Superior temporal gyrus (tissue), 1 donor: ENCODE measurements around the gene CHPF.

Source experiments
- DNase-seq: peaks from one replicate; pipeline ENCODE4 v3.0.0-alpha.2; 2016; ENCODE audit errors: extremely low spot score

CHPF gene

GRCh38 chr2:219552382-219553167, 9.0 kb upstream of the CHPF start:
- DNase-seq, result peak; percentile 81

- DNase-seq, result no peak
These were observed 8.1 kb upstream of the CHPF start for GRCh38 chr2:219551441-219552381.

- DNase-seq, result no peak
These were observed 6.0 kb upstream of the CHPF start for GRCh38 chr2:219549619-219550018.

GRCh38 chr2:219548990-219549389, 5.4 kb upstream of the CHPF start:
- no peak for DNase-seq

- DNase-seq, result no peak
These were observed 4.0 kb upstream of the CHPF start for GRCh38 chr2:219547621-219548020.

DNA sequence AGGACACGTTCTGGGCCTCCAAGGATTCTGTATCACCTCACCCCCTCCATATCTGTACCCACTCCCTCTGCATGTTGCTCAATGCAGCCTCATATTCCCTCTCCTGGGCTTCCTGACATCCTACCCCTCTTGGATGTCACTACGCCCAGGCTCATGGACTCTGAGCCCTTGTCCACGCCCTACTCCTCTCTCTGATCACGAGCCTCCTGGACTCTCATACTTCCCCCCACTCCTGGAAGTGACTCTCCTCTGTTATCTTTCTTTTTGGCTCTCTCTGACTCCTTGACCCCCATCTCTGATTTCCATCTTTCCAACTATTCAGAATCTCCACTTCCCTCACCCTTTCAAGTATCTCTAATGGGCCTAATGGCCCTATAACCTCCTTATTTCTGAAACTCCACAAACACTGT, 2.3 kb upstream of the CHPF start:
- no peak for DNase-seq

DNA sequence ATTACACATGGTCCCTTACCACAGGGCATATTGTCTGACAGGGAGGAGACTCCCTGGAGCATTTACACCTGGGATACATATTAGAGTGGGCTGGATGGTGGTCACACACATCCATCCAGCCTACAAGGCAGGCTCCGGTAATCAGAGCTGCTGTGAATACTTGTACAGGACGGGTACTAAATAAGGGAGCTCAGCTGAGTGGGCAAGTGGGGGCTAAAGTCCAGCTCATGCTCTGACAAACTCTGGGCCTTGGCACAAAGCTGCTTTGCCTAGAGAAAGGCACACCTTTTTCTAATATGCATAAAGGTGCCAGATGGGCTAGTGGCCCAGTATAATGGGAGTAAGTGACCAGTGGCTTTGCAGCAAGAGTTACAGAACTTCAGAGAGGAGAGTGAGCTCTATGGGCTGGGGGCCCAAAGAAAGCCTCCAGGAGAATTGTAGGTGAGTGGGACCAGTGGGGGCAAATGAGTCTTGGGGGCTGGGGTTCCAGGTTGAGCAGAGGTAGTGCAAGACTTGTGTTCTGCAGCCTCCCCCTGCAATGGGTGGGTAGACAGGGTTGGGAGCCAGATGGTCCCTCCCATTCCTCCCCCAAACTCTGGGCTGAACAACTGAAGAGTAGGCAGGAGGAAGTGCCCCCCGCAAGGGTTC, 1.8 kb upstream of the CHPF start:
- DNase-seq, result no peak

- no peak for DNase-seq
These were observed 958 bp upstream of the CHPF start for GRCh38 chr2:219544567-219544966.

DNA sequence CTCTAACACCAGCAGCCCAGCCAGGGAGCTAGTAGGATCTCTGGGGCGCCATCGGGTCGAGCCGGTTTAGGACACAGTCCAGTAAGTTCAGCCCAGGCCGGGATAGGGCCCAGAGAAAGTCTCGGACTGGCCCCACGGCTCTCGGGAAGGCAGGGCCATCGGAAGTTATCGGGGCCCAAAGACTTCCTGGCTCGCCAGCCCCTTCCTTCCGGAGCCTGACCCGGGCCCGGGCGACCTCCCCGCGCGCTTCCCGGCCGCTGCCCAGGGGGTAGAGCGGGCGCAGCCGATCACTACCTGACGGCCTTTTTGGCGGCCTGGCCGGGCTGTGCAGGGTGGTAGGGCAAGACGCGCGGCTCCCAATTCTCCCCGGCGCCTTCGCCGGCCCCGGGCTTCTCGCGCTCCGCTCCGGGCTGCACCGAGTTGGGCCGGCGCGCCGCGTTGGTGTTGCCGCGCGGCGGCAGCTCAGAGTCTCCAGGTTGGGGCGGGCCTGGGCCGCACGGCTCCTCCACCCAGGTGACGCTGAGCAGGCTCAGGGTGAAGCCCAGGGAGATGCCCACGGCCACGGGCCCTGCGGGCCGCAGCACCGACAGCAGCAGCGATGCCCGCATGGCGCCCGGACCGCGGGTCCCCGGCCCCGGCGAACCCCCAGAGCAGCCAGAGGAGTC, 546 bp downstream of the CHPF start:
- no peak for DNase-seq

DNA sequence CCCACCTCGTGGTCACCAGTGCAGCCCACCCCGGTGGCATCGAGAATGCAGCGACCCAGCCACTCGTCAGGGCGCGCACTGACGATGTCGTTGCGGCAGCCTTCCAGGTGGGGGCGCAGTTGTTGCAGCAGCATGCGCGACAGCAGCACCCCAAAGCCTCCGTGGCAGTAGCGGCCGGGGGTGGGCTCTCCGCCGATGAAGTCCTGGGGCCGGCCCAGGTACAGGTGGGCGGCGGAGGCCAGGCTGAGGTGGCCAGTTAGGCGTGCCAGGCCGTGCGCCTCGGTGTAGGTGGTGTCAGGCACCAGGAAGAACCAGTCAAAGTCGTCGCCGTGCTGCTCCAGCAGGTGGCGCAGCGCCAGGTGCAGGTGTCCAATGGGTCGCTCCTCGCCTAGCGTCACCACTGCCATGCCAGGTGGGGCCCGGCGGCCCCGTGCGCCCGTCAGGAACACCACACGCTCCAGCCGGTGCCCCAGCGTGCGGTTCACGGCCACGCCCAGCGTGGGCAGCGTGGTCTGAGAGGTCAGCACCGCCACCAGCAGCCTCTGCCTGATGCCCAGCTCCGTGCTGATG, 1.9 kb downstream of the CHPF start:
- peak; percentile 75 for DNase-seq

DNA sequence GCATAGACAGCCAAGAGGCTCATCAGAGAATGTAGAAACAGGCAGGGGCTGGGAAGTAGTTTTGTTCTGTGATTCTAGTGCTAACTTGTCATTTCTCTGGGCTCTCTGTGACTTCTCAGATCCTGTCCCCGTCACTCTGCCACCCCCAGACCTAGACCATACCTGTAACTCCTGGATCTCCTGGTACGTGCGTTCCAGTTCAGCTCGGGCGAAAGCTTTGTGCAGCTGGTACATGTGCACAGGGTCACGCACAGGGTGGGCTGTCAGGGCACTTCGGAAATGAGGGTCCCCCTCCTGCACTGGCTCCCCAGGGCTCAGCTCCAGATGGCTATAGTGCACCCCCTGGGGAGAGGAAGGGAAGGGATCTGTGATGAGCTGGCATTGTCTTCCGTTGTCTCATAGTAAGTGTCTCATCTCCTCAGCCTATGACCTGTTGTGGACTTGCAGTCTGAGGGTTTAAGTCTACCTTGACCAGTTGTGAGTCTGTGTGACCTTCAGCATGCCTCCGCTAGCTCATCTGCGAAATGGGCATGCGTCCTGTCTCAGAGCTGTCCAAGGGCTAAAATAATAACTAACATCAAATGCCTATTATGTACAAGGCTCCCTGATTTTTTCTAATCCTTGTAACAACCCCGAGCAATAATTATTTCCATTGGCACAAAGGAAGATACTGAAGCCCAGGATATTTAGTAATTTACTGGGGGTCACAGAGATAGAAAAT, 2.7 kb downstream of the CHPF start:
- no peak for DNase-seq

DNA sequence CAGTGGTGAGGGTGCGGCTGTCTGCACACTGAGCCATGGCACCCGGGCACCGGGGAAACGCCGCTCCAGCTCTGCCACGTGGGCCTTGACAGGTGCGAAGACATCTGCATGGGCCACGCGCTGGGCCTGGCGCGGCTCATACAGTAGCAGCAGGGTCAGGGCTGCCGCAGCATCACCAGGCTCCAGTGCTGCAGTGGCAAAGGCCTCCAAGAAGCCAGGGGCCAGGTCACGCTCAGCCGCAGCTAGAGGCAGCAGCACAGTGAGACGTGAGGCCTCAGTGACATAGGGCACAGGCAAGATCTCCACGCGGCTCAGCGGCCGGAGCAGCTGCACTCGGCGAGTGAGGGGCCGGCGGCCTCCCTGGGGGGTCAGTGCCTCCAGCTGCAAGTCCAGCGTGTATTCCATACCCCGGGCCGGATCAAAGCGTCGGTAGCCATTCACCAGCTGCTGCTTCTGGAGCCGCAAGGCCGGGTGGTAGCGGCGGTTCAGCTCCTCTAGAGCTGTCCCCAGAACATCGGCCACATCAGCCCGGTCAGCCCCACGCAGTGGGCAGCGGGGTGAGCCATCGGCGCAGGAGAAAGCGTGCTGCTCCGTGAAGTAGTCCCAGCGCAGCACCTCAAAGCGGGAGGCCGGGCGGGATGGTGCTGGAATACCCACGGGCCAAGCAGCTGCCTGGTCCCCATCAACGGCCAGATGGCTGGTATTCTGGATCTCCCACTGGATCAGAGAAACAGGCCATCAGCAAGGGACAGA, 3.5 kb downstream of the CHPF start:
- no peak for DNase-seq

DNA sequence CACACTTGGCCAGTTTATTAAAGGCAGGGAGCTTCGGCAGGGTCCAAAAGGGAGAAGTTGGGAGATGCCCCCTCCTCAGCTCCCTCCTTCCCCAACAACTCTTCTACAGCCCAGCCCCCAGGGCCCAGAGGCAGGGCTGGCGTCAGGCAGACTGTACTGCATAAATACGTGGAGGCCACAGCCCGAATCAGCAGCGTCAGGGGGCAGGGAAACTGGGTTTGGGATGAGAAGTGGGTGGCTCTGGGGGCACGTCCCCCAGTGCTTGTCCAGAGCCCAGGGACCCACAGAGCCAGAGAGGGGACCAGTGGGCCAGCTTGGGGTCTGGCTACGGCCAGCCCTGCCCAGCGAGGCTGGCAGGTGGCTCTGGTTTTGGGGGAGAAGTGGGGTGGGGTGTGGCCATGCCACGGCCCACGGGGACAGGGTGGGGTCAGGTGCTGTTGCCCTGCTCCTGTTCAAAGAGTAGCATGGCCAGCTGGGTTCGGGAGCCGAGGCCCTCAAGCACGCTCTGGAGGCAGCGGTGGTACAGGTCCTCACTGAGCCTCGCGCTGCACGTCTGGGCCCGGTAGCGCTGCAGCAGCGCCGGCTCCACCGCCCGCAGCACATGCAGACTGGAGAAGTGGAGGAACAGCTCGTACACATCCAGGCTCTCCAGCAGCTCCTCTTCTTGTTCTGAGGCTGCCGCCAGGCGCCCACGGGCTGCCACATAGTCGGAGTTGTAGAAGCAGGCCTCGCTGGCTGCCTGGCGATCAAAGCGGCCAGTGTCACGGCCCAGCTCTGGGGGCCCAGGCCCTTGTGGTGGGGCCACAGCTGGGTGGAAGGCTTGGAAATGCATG, 4.4 kb downstream of the CHPF start:
- no peak for DNase-seq

GRCh38 chr2:219538504-219538951, 5.1 kb downstream of the CHPF start:
- no peak for DNase-seq

GRCh38 chr2:219537657-219538488, 5.7 kb downstream of the CHPF start:
- no peak for DNase-seq

DNA sequence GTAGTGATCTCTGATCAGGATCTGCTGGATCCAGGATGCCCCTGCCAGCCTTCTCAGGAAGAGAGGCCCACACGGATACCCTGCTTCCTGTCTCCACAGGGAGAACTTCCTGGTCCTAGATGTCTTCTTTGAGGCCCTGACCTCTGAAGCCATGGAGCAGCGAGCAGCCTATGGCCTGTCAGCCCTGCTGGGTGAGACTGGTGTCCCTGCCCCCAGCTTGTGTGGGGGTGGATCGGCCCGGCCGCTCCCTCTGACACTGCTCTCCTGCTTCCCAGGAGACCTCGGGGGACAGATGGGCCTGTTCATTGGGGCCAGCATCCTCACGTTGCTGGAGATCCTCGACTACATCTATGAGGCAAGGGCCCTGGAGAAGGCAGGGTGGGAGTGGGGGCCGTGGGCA, 6.6 kb downstream of the CHPF start:
- no peak for DNase-seq

DNA sequence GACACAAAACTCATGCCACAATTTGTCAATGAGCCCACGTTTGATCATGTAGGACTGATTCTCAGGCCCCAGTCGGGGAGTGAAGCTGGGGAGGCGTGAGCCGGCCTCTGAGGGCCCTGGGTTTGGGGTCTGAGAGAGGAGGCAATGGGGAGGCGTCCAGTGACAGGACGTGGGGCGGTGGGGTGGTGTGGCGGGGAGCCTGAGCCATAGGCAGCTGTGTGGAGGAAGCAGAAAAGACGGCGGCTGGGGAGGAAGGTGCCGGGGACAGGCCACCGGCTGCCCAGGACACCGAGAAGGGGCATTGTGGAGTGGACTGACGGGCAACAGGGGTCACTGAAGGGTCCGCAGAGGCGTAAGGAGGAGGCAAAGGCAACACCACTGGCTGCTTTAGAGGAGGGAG, 7.2 kb downstream of the CHPF start:
- no peak for DNase-seq
